ENCODE results near the gene KCNN1. TPM values are rescaled to one million over a fixed set of nuclear protein-coding genes. Genes with fewer than 3 reads are reported as not detected.

Gene KCNN1
- total and polyA plus RNA-seq, 7 experiments from 2014 or later = 0.05 TPM; not detected in 6

DNA sequence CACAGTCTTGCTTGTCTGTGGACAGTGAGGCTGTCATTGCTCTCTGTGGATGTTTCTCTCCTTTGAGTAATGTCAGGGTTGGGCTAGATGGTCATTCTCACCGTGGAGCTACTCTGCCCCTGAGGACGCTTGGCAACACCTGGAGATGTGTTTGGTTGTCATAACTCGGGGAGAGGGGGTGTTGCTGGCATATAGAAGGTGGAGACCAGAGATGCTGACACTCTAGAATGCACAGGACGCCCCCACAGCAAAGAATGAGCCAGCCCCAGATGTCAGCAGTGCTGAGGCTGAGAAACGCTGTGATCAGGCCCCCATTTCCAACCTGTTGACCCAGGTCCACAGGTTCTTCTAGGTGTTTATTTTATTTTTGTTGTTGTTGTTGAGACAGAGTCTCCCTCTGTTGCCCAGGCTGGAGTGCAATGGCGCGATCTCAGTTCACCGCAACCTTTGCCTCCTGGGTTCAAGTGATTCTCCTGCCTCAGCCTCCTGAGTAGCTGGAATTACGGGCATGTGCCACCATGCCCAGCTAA, 29.5 kb upstream of the KCNN1 start:
- DNase-seq = no peak
- CTCF ChIA-PET = interaction anchor here (0.6 to 11.2 kb wide), 21 partner anchors 8 to 333 kb away, joined by 3 to 224 read pairs (median 4); partner anchors contain the start of genes RPL18A and SLC5A5
- Mint-ChIP-seq H3K4me3 (no peak overlapping the region), H3K27me3 (peaks cover 0 to 2% (median 0%) of the 10 kb centered on the region in 5 donors), H3K36me3 (peaks cover 0 to 3% (median 2%) of the 10 kb centered on the region in 5 donors), H3K4me1 (peaks cover 6 to 15% (median 10%) of the 10 kb centered on the region in 7 donors), H3K27ac (no peak overlapping the region), H3K9me3 (no peaks in the 10 kb centered on the region)
- H3K27me3 ChIP-seq (ENCODE audit: control insufficient read depth in 2 of 2, insufficient read depth in 2 of 2, low read length in 2 of 2) = no peaks in the 10 kb centered on the region
- no peak overlapping the region for H3K27ac ChIP-seq (ENCODE audit: low read depth, low read length)
- POLR2A ChIA-PET = interaction anchor here (0.8 to 1.9 kb wide), 3 partner anchors 57 to 78 kb away, joined by 3 to 9 read pairs (median 5); no protein-coding TSS in a partner anchor
- intact Hi-C loops (cut with micrococcal nuclease) = loop anchor here (10.0 kb wide), 2 partner anchors 143 to 217 kb away; partner anchors contain the start of genes B3GNT3 (in 1 of the 2) and PIK3R2 (in 1 of the 2)
- no peaks in the 10 kb centered on the region for H3K9me3 ChIP-seq (ENCODE audit: control insufficient read depth in 2 of 3, low read length in 3 of 3)
- ATAC-seq = no peak
- peaks cover 0 to 34% (median 4%) of the 10 kb centered on the region in 3 experiments for H3K36me3 ChIP-seq (ENCODE audit: control insufficient read depth in 2 of 3, insufficient read depth in 3 of 3, low read length in 3 of 3)
- no peak overlapping the region for H3K4me3 ChIP-seq (ENCODE audit: low read length)
- peaks cover 6 to 11% of the 10 kb centered on the region in 2 donors for H3K4me1 ChIP-seq (ENCODE audit: control insufficient read depth in 2 of 2, insufficient read depth in 2 of 2, low read length in 2 of 2)

DNA sequence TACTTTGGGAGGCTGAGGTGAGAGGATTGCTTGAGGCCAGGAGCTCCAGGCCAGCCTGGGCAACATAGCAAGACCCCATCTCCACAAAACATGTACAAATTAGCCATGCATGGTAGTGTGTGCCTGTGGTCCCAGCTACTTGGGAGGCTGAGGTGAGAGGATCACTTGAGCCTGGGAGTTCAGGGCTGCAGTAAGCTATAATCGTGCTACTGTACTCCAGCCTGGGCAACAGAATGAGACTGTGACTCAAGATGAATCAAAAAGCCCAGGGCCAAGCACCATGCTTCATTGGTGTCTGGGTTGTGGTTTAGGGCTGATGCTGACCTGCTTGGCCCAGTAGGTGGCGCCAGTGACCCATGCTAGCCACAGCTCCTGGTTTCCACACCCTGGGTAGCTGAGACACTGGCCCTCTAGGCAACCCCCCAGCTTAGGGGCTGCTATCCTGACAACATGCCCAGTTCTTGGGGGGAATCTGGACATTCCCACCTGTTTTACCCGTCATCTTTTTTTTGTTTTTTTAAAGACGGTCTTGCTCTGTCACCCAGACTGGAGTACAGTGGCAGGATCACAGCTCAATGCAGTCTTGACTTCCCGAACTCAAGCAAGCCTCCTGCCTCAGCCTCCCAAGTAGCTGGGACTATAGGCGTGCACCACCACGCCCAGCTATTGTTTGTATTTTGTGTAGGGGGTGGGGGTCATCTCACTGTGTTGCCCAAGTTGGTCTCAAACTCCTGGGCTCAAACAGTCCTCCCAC, 28.6 kb upstream of the KCNN1 start:
- no peaks in the 10 kb centered on the region for H3K27me3 ChIP-seq (ENCODE audit: control insufficient read depth in 2 of 2, insufficient read depth in 2 of 2, low read length in 2 of 2)
- no peak overlapping the region for H3K4me3 ChIP-seq (ENCODE audit: low read length)
- Mint-ChIP-seq H3K4me1 (peaks cover 5 to 7% (median 6%) of the 10 kb centered on the region in 7 donors), H3K36me3 (peaks cover 0 to 3% (median 2%) of the 10 kb centered on the region in 5 donors), H3K9me3 (no peaks in the 10 kb centered on the region), H3K27me3 (no peaks in the 10 kb centered on the region), H3K27ac (no peak overlapping the region), H3K4me3 (no peak overlapping the region)
- no peak overlapping the region for H3K27ac ChIP-seq (ENCODE audit: low read depth, low read length)
- peaks cover 0 to 40% (median 4%) of the 10 kb centered on the region in 3 experiments for H3K36me3 ChIP-seq (ENCODE audit: control insufficient read depth in 2 of 3, insufficient read depth in 3 of 3, low read length in 3 of 3)
- ChIA-PET POLR2A (interaction anchor here (0.8 to 1.9 kb wide), 6 partner anchors 8 to 148 kb away, joined by 3 to 11 read pairs (median 6); partner anchors contain the start of gene IL12RB1), CTCF (interaction anchor here (0.6 to 11.2 kb wide), 30 partner anchors 9 to 817 kb away, joined by 3 to 224 read pairs (median 4); partner anchors contain the start of genes RPL18A and SLC5A5)
- no peaks in the 10 kb centered on the region for H3K9me3 ChIP-seq (ENCODE audit: control insufficient read depth in 2 of 3, low read length in 3 of 3)
- ATAC-seq = peak; percentile 98
- DNase-seq = peak; percentile 67 to 85 (median 78)
- H3K4me1 ChIP-seq (ENCODE audit: control insufficient read depth in 2 of 2, insufficient read depth in 2 of 2, low read length in 2 of 2) = peaks cover 5 to 8% of the 10 kb centered on the region in 2 donors
- intact Hi-C loops (cut with micrococcal nuclease) = loop anchor here (1.0 to 10.0 kb wide), 7 partner anchors 9 to 314 kb away; partner anchors contain the start of genes B3GNT3 (in 1 of the 2) and PIK3R2 (in 1 of the 2)

DNA sequence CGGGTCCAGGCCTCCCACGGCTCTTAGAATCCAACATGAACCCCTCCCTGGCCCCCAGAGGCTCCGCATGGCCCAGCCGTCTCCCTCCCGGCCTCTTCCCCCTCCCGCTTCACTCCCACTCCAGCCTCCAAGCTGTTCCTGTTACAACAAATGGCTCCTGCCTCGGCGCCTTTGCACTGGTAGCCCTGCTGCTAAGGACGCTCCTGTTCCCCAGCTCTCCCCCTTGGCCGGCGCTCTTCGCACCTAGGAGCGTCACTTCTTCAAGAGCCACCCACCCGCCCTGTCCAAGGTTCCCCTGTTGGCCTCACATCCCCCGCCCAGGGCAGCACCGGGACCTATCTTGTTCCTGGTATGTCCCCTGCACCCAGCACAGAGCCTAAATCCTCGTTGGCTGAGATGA, 24.7 kb upstream of the KCNN1 start:
- no peak overlapping the region for H3K27ac Mint-ChIP-seq
- Histone ChIP-seq H3K4me1 (ENCODE audit: control insufficient read depth in 2 of 2, insufficient read depth in 2 of 2, low read length in 2 of 2) (peaks cover 3% of the 10 kb centered on the region in 2 donors), H3K27me3 (ENCODE audit: control insufficient read depth in 2 of 2, insufficient read depth in 2 of 2, low read length in 2 of 2) (no peaks in the 10 kb centered on the region), H3K9me3 (ENCODE audit: control insufficient read depth in 2 of 3, low read length in 3 of 3) (no peaks in the 10 kb centered on the region), H3K36me3 (ENCODE audit: control insufficient read depth in 2 of 3, insufficient read depth in 3 of 3, low read length in 3 of 3) (peaks cover 0 to 49% (median 4%) of the 10 kb centered on the region in 3 experiments), H3K4me3 (ENCODE audit: low read length) (no peak overlapping the region), H3K27ac (ENCODE audit: low read depth, low read length) (no peak overlapping the region)
- ATAC-seq (no peak), DNase-seq (no peak)
- no peak overlapping the region for H3K4me3 Mint-ChIP-seq
- intact Hi-C loops (cut with micrococcal nuclease) = loop anchor here in 1 of 2 donors (10.0 kb wide), 1 partner anchor 473 kb away; the partner anchor contains the start of gene SSBP4
- peaks cover 0 to 1% (median 0%) of the 10 kb centered on the region in 11 donors for H3K9me3 Mint-ChIP-seq
- POLR2A ChIA-PET = interaction anchor here (2.1 to 3.1 kb wide), 2 partner anchors 54 to 65 kb away, joined by 4 to 9 read pairs; no protein-coding TSS in a partner anchor
- peaks cover 0 to 7% (median 2%) of the 10 kb centered on the region in 5 donors for H3K36me3 Mint-ChIP-seq
- no peaks in the 10 kb centered on the region for H3K27me3 Mint-ChIP-seq
- peaks cover 3 to 14% (median 12%) of the 10 kb centered on the region in 7 donors for H3K4me1 Mint-ChIP-seq
- CTCF ChIA-PET = interaction anchor here (1.0 to 2.0 kb wide), 2 partner anchors 52 to 55 kb away, joined by 3 to 12 read pairs; no protein-coding TSS in a partner anchor

DNA sequence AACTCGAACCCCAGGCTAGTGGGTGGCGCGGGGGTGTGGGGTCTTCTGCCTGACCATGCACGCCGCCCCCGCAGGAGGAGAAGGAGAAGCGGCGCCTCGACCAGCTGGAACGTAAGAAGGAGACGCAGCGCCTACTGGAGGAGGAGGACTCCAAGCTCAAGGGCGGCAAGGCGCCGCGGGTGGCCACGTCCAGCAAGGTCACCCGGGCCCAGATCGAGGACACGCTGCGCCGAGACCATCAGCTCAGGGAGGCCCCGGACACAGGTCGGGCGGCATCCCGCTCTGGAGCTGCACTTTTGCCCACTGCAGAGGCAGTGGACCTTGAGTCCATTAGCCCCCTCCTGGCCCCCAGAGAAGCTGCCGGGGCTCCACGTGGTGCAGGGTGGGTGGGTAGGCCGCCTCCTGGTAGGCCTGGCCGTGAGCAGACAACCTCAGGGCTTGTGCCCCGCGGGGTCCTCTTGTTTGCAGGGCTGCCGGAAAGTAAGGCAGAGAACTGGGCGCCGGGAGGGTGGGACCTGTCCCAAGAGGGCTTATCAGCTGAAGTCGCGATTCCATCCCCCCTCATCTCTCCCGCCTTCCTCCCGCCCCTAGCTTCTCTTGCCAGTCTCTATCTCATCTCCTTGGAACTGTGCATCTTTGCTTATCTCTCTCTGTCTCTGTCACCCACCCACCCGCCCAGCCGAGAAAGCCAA, 24.2 kb upstream of the KCNN1 start:
- Histone ChIP-seq H3K36me3 (ENCODE audit: control insufficient read depth in 2 of 3, insufficient read depth in 3 of 3, low read length in 3 of 3) (peaks cover 0 to 45% (median 4%) of the 10 kb centered on the region in 3 experiments), H3K4me3 (ENCODE audit: low read length) (no peak overlapping the region), H3K4me1 (ENCODE audit: control insufficient read depth in 2 of 2, insufficient read depth in 2 of 2, low read length in 2 of 2) (peaks cover 5 to 6% of the 10 kb centered on the region in 2 donors), H3K27ac (ENCODE audit: low read depth, low read length) (no peak overlapping the region), H3K27me3 (ENCODE audit: control insufficient read depth in 2 of 2, insufficient read depth in 2 of 2, low read length in 2 of 2) (no peaks in the 10 kb centered on the region), H3K9me3 (ENCODE audit: control insufficient read depth in 2 of 3, low read length in 3 of 3) (no peaks in the 10 kb centered on the region)
- H3K27ac Mint-ChIP-seq = no peak overlapping the region
- CTCF ChIA-PET = interaction anchor here (0.7 to 2.0 kb wide), 3 partner anchors 51 to 56 kb away, joined by 3 to 12 read pairs (median 3); no protein-coding TSS in a partner anchor
- peaks cover 6 to 18% (median 16%) of the 10 kb centered on the region in 7 donors for H3K4me1 Mint-ChIP-seq
- peaks cover 0 to 4% (median 0%) of the 10 kb centered on the region in 11 donors for H3K9me3 Mint-ChIP-seq
- H3K36me3 Mint-ChIP-seq = peaks cover 0 to 7% (median 2%) of the 10 kb centered on the region in 5 donors
- POLR2A ChIA-PET = interaction anchor here (2.1 to 3.1 kb wide), 2 partner anchors 53 to 64 kb away, joined by 4 to 9 read pairs; no protein-coding TSS in a partner anchor
- intact Hi-C loops (cut with micrococcal nuclease) = loop anchor here in 1 of 2 donors (10.0 kb wide), 1 partner anchor 472 kb away; the partner anchor contains the start of gene SSBP4
- ATAC-seq = no peak
- no peak overlapping the region for H3K4me3 Mint-ChIP-seq
- peak in 1 of 9 donors; percentile 8 for DNase-seq
- no peaks in the 10 kb centered on the region for H3K27me3 Mint-ChIP-seq

DNA sequence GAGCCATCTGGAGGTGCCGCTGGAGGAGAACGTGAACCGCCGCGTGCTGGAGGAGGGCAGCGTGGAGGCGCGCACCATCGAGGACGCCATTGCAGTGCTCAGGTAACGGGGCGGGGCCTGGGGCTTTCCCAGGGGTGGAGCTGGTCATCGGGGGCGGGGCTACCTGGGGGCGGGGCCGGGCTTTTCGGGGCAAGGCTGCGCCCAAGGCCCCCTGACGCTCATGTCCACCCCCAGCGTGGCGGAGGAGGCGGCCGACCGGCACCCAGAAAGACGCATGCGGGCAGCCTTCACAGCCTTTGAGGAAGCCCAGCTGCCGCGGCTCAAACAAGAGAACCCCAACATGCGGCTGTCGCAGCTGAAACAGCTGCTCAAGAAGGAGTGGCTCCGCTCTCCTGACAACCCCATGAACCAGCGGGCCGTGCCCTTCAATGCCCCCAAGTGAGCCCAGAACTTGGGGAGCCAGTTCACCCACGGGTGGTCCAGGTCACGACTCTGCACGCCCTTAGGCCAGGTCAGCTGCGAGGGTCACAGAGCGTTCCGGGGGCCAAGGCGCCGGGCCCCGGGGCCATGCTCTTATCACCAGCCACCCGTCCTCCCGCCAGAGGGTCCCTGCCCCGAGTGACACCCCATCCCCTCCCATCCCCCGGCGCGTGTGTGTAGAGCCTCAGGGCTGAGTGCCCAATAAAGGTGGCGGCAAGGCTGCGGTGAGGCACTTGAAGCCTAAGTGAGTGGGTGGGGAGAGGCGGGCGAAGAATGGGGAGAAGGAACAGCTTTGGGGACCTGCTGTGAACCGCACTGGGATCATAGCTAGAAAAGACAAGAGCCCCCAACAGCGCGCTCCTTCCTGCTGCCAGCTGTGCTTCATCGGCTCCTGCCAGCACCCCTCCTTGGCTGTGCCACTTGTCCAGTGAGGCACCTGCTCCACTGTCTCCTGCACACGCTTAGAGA, 23.4 kb upstream of the KCNN1 start:
- H3K27me3 ChIP-seq (ENCODE audit: control insufficient read depth in 2 of 2, insufficient read depth in 2 of 2, low read length in 2 of 2) = no peaks in the 10 kb centered on the region
- peaks cover 0 to 45% (median 2%) of the 10 kb centered on the region in 3 experiments for H3K36me3 ChIP-seq (ENCODE audit: control insufficient read depth in 2 of 3, insufficient read depth in 3 of 3, low read length in 3 of 3)
- peaks cover 6 to 7% of the 10 kb centered on the region in 2 donors for H3K4me1 ChIP-seq (ENCODE audit: control insufficient read depth in 2 of 2, insufficient read depth in 2 of 2, low read length in 2 of 2)
- intact Hi-C loops (cut with micrococcal nuclease) = loop anchor here in 1 of 2 donors (10.0 kb wide), 1 partner anchor 471 kb away; the partner anchor contains the start of gene SSBP4
- no peak overlapping the region for H3K27ac ChIP-seq (ENCODE audit: low read depth, low read length)
- ChIA-PET CTCF (interaction anchor here (0.7 to 4.2 kb wide), 3 partner anchors 53 to 55 kb away, joined by 3 to 23 read pairs (median 12); no protein-coding TSS in a partner anchor), POLR2A (interaction anchor here (2.1 to 3.1 kb wide), 2 partner anchors 52 to 64 kb away, joined by 4 to 9 read pairs; no protein-coding TSS in a partner anchor)
- H3K36me3 Mint-ChIP-seq = peaks cover 0 to 7% (median 0%) of the 10 kb centered on the region in 5 donors
- ATAC-seq (no peak), DNase-seq (peak in 1 of 9 donors; percentile 8)
- H3K27ac Mint-ChIP-seq = no peak overlapping the region
- H3K27me3 Mint-ChIP-seq = peaks cover 0 to 2% (median 0%) of the 10 kb centered on the region in 5 donors
- peaks cover 0 to 4% (median 0%) of the 10 kb centered on the region in 11 donors for H3K9me3 Mint-ChIP-seq
- no peak overlapping the region for H3K4me3 Mint-ChIP-seq
- no peaks in the 10 kb centered on the region for H3K9me3 ChIP-seq (ENCODE audit: control insufficient read depth in 2 of 3, low read length in 3 of 3)
- H3K4me3 ChIP-seq (ENCODE audit: low read length) = no peak overlapping the region
- peaks cover 6 to 18% (median 17%) of the 10 kb centered on the region in 7 donors for H3K4me1 Mint-ChIP-seq
